GM12872 (cell line): Measurements from ENCODE around the gene SDK2.

Experiments
- TF ChIP-seq, protein P1 (sequence below): IDR thresholded peaks from 3 replicates; pipeline ENCODE4 v1.5.1; 2011; ENCODE audit warnings: low read depth, mild to moderate bottlenecking, low read length, moderate library complexity; ENCODE audit not compliant: insufficient read depth

Gene SDK2

DNA sequence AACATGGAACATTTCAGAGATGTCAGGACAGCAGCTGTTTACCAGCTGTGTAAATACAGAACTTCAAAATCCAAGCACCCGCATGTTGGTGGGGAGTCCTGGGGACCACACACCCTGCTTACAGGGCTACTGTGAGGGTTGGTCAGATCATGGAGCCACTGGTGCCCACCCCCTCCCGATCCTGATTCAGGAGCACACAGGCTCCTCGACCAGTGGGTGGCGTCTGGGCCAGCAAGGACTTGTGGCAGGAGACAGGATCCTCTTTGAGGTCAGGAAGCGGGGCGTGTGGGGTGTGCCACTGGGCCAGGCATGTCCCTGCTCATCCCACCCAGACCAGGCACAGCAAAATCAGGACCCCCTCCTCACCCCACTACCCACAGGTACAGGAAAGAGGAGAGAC lies 83.6 kb downstream of the SDK2 start:
- TF ChIP-seq, protein P1, sequence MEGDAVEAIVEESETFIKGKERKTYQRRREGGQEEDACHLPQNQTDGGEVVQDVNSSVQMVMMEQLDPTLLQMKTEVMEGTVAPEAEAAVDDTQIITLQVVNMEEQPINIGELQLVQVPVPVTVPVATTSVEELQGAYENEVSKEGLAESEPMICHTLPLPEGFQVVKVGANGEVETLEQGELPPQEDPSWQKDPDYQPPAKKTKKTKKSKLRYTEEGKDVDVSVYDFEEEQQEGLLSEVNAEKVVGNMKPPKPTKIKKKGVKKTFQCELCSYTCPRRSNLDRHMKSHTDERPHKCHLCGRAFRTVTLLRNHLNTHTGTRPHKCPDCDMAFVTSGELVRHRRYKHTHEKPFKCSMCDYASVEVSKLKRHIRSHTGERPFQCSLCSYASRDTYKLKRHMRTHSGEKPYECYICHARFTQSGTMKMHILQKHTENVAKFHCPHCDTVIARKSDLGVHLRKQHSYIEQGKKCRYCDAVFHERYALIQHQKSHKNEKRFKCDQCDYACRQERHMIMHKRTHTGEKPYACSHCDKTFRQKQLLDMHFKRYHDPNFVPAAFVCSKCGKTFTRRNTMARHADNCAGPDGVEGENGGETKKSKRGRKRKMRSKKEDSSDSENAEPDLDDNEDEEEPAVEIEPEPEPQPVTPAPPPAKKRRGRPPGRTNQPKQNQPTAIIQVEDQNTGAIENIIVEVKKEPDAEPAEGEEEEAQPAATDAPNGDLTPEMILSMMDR, result no peak

DNA sequence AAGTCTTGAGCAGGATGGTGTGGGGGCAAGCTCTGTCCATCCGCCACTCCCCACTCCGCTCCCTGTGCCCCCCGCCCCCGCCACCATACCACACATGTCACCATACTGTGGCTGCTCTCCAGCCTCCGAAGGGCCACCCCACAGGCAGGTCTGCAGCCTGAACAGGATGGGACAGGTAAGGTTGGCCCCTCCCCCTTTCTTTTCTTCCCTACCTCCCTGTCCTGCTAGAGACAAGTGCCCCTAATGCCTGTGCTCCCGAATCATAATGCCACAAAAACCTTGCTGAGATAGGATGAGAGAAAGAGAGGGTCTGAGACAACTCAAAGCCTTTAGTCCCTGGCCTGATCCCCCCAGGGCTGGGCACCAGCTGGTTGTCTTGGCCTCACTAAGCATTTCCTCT lies 84.7 kb downstream of the SDK2 start:
- TF ChIP-seq, protein P1, result no peak

DNA sequence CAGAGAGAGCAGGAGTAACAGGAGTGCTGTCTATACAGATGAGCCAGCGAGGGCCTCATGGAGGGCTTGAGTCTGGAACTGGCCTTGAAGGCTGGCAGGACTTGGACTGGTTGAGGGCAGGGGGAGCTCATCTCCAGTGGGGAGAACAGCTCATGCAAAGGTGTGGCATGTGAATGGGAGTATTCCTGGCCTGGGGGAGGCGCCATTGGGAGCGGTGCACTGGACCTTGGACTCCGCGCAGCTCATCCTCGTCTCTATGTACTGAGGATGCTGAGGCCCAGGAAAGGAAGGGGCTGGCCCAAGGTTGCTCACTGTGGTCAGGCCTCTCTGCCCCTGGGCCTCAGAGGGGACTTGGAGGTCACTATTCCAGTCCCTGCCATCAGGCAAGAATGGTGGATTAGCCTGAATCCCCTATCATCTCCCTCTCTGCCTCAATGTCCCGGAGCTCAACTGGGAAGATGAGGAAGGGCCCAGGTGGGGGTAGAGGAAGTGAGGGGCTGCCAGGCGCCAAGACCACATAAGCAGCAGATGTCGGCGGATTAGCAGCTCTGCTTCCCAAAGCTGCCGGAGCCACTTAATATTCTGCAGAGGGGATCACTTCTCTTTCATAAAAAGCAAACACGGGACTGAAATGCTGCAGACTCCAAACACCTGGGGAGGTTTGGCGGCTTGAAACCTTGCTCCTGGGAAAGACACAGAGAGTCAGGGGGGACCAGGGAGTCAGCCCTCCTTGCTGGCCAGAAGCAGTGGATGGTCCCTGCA lies 88.9 kb downstream of the SDK2 start:
- TF ChIP-seq, protein P1, result no peak

DNA sequence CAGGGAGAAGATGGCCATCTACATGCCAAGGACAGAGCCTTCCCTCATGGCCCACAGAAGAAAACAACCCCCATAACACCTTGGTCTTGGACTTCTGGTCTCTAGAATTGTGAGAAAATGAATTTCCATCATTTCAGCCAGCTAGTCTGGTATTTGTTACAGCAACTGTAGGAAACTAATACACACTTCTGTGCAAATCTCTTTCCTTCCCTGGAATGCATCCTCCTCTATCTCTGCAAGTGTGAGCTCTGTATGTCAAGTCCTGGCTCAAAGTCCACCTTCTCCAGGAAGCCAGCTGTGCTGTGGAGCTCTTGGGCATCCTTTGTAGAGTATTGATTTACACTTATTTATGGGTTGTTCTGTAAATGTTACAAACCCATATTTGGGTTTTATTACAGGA lies 89.7 kb downstream of the SDK2 start:
- TF ChIP-seq, protein P1, result no peak

DNA sequence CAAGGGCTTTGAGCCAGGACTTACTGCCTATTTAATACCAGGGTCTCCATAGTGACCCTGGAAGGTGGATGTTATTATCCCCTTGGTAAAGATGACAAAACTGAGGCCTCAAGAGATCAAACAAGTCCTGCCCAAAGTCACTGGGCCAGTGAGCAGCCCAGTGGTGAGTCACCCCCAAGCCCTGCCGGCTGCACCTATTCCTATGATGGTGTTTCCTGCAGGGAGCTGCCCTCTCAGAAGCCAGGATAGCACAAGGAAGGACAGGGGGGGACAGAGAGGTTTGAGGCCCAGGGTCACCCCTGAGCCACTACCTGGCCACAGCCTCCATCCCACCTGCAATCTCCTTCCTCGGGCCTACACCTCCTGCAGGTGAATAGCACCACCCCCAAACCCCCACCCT lies 90.9 kb downstream of the SDK2 start:
- TF ChIP-seq, protein P1, result no peak

DNA sequence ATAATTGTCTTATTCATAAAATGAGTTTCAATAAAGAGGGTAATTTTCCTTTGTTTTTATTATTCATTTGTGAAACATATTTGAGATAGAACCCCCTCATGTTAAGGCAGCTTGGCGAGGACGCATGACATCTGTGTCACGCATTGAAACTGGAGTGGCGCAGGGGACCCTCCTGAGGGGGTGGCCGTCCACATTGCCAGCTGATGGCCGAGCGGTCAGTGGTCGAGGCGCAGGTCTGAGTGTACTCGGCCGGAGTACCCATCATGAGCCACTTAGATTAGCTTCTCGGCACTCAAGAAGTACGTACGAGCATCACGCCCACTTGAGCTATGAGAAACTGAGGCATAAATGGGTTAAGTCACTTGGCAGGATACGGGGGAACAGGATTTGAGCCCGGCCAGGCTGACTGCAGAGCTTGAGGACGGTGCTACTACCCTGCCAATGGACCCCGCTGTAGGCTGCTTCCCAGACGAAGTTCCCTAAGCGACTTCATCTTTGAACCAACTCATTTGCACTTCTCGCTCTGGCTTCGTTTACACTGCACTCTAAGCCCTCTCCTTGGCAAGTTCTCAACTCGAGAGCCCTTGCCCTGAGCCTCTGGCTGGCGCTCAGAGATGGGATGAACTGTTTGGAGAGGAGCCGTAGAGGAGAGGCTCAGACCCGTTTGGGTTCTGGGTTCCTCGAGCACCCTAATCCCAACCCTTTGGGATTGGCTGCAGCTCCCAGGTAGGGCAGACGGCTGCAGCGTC lies 91.8 kb downstream of the SDK2 start:
- TF ChIP-seq, protein P1, result no peak

DNA sequence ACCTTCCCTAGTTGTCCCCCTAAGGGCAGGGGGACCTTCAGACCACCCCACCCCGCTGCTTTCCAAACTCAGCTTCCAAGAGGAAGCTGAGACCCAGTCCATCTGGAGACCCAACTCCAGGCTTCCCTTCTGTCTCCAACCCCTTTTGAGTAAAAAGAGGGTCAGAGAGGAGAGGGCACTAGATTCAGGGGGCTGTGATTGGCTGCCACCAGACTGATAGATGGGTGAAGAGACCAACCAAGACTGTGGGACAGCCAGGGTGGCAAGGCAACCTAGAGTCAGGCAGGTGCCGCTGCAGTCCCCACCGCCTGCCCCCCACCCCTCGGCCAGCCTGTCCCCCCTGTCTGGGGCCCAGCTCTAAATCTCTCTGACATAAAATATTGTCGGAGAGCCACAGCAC lies 92.5 kb downstream of the SDK2 start:
- TF ChIP-seq, protein P1, result no peak
